HG02759 (cell line): Measurements from ENCODE around the gene ATG101.

Experiments
- ATAC-seq: cut with Tn5 transposase; IDR thresholded peaks from one replicate; pipeline ENCODE4 v1.9.1; 2021; ENCODE audit warnings: mild to moderate bottlenecking, moderate library complexity; ENCODE audit not compliant: unreplicated experiment

ATG101 gene

DNA sequence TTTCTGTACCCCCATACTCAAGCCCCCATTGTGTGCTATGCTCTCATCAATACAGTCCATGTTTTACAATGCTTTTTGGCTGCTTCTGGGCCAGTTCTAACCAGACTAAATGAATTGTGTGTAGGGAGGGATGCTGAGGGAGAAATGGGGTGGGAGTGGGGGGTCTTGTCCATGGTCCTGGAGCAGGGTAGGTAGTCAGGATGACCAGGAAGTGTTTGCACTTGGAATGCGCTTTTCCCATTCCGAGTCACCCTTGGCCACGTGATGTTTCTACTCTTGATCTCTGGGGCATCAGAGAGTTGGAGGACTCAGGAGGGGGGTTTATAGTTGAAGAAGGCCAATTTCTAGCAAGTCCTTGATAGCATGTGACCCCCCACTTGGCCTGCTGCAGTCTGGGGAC lies 8.5 kb downstream of the ATG101 start:
- ATAC-seq: no peak

DNA sequence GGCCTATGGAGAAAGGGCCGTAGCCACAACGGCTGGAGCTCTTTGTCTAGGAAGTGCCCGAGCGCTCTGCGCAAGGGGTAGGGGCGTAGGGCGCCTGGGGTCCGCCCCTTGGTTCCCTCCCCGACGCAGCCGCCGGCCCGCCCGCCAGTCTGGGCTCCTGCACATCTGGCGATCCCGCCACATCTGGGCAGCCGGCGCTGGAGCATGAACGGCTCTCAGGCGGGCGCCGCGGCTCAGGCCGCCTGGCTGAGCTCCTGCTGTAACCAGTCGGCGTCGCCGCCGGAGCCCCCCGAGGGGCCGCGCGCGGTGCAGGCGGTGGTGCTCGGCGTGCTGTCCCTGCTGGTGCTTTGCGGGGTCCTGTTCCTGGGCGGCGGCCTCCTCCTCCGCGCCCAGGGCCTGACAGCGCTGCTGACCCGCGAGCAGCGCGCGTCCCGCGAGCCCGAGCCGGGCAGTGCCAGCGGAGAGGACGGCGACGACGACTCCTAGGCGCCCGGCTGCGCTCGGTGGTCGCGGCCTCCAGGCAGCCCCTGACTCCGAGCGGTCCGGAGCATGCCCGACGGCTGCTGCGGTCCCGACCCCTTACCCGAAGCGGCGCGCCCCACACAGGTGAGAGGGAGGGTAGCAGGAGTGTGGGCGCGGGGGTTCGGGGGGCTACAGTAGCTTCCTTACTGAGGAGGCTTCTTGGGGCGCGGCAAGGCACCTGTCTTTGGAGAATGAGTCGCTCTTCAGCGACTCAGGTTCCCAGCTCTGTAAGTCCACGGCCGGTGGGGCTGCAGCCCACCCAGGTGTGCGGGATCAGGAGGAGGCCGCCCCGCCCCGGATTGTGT lies 10.0 kb downstream of the ATG101 start, which contains the start of gene SMIM41:
Gene SMIM41, plus strand, starts transcription at position 129 of the 827 bp plus-strand sequence. Its CDS starts 76 bp downstream, at position 205.
- no peak for ATAC-seq

DNA sequence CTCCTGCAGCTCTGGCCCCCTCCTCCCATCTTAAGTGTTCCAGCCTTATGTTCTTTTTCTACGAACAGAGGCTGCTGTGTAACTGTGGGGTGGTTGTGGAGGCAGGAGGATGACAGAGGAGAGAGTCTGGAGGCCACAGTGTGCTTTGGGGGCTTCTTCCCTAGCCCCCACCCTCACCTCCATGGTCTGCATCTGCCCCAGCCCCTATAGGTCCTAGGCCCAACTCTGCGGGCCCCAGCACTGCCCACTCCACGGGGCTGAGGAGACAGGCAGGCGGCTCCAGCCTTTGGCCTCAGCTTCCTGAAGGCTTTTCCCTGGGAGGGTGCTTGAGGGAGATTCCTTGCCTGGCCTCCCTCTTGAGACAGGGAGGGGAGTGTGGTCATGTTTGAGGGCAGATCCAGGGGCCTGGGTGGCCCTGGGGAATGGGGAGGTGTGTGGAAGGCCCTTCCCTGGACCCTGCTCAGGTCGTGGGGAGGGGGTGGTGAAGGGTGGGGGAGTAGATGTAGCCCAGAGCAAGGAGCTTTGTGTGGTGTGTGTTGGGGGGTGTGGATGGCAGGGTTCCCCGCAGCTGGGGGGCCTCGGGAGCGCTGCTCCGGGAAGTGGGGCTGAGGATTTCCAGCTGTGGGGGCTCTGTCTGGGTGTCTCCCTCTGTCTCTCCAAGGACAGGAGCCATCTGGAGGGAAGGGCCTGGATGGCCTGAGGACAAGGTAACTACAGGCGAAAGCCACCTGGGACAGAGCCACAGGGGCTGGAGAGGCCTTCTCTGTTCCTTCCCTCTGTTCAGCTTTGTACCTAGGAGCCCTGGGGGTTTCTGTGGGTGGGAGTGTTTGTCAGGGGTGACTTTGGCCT lies 10.8 kb downstream of the ATG101 start:
- no peak for ATAC-seq

DNA sequence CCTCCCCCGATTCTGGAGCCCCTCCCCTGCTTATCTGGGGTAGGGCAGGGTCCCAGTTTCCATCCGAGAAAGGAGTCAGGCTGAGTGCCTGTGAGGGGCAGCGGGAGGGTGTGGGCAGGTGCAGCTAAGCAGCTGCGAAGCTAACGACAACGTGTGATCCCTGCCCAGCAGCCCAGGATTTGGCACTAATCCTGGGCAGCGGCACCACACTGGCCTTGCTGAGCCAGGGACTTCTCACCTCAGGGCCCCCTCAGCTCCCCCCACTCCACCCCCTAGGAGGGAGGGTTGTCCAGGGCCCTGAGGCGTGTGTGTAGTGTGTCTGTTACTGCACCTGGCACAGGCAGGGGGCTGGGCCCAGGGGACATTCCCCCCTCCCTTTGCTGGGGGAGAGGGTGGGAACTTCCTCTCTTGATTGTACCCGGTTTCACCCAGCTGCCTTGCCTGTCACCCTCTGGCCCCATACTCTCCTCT lies 11.5 kb downstream of the ATG101 start:
- peak; percentile 85 for ATAC-seq

DNA sequence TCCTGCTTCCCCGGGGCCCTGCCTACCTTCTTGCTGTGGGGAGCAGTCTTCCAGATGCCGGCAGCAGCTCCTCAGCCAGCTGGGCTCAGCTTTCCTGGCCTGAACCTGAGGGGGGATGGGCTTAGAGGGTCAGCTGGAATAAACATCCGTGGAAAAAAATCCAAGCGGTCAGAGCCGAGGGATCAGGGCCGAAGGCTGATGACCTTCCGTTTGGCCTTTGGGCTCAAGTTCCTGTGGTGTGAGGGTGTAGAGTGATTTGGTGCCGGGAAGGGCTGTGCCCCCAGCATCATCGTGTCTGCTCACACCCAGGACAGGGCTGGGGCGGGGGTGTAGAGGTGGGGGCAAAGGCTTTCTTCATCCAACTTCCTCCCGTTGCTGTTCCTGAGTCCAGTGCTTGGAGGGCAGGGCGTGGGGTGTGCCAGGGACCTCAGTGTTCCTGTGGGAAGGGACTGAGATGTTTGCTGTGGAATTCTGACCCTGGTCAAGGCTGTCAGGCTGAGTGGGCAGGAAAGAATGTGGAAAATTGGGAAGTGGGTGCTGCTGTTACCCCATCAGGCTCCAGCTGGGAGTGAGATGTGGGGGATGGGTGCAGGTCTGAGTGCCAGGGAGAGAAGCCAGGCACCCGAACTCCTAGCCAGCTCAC lies 12.4 kb downstream of the ATG101 start:
- ATAC-seq: no peak

DNA sequence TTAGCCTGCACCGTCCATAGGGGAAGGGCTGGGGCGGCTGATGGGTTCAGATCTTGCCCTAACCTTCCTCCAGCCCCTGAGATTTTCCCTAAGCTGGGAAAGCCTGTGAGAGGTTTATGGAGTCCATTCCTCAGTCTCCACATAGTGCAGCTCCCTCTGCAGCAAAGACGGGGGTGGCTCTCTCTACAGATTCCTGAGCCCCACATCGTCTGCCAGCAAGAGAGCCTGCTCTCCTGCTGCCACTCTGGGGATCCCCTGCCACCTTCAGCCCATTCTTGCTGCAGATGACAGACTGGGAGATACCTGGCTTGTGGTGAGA lies 12.8 kb downstream of the ATG101 start:
- no peak for ATAC-seq

DNA sequence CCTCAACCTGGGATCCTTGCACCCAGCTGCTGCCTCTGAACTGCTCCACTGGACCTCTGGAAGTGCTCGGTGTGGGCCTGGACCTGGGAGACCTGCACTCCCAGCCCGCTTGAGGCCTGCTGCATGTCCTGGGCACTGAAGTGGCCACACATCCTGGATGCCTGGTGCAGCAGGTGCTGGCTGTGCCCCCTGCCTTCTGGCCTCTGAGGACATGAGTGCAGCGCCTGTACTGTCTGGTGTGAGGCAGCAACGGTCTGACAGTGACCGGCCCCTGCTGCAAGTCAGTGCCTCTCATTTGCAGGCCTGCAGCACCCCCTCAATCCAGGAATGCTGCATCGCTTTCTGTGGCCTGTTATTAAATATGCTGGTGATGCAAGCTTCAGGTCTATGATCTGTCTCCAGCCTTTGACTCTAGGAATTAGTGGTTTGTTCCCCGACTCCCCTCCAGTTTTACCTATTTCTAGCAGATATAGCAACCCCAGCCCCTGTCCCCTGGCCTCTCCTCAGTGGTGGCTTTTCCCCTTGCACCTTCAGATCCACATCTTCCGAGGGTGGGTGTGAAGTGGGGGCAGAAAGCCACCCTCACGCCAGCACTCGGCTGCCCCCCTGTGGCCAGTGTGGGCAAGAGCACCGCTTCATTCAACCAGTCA lies 13.3 kb downstream of the ATG101 start:
- ATAC-seq: no peak

DNA sequence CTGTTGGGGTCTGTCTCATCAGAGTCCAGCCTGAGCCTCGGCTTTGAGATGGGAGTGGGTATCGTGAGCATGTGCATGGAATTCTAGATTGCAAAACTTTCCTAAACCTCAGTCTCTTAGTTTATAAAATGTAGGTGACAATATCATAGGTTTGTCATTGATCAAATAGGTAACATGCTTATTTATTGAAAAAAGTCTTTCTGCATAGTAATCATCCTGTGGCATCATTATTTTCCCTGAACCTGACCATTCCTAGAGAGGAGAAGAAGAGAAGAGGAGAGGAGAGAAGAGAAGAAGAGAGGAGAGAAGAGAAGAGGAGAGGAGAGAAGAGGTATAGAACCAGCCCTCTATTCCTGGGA lies 13.8 kb downstream of the ATG101 start:
- ATAC-seq: no peak

DNA sequence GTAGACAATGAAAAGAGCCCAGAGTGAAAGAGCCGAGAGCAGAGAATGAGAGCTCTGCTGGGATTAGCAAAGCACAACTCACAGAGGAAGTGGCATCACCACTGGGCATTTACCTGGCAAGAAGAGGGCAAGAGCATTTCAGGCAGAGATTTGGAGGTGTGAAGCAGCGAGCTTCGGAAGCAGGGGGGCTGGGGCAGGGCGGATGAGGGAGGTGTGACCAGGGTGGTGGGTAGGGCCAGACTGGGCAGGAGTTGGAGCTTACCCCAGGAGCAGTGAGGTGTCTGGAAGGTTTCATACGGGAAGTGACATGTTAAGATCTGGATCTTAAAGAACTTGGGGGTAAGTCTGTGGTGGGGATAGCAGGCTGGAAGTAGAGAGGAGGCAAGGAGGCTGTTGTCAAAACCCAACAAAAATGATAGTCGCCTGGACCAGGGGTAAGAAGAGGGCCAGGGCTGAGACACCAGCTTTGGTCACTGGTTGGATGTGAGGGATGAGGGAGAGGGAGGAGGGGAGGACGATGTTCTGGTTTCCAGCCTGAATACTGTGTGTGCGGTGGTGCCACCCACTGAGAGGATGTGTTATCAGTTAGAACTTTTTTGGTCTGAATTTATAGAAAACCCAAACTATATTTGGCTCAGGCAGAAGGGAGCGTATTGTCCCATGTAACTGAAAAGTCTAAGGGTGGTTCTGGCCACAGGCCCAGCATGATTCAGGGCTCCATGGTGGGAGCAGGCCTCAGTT lies 14.9 kb downstream of the ATG101 start:
- no peak for ATAC-seq

DNA sequence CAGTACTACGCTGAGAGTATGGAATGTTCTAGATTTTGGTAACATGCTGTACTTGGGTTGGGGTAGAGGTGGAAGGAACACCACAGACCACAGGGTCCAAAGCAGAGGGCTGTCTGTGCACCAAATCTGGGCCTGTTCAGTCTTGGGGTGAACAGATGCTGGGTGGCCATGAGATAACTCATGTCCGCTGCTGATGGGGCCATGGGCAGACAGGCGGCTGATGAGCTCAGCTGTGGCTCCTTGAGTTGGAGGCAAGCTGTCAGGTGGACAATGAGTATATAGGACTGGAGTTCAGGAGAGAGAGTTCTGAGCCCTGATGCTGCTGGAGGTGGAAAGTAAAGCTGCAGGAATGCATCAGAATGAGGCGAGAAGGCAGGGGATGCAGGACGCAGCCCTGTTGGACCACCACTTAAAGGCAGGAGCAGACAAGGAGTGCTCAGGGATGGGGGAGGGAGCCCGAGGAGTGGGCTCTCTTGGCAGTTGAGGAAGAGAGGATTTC lies 16.0 kb downstream of the ATG101 start:
- ATAC-seq: no peak

DNA sequence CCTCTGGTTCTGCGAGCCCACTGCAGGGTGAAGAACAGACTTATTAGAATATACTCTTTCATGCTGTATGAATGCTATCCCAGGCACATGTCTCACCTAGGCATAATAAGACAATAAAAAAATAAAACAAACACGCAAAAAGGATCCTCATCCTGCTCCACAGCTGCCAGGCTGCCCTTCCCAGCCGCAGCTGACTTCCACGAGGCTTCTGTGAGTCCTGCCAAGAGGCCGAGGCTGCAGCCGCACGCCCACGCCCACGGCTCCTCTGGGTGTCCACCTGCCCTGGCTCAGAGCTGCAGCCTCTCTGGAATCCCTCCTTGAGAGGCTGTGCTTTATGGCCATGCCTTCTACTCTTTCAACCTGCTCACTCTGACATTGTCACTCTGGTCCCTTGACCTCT lies 16.6 kb downstream of the ATG101 start:
- no peak for ATAC-seq

DNA sequence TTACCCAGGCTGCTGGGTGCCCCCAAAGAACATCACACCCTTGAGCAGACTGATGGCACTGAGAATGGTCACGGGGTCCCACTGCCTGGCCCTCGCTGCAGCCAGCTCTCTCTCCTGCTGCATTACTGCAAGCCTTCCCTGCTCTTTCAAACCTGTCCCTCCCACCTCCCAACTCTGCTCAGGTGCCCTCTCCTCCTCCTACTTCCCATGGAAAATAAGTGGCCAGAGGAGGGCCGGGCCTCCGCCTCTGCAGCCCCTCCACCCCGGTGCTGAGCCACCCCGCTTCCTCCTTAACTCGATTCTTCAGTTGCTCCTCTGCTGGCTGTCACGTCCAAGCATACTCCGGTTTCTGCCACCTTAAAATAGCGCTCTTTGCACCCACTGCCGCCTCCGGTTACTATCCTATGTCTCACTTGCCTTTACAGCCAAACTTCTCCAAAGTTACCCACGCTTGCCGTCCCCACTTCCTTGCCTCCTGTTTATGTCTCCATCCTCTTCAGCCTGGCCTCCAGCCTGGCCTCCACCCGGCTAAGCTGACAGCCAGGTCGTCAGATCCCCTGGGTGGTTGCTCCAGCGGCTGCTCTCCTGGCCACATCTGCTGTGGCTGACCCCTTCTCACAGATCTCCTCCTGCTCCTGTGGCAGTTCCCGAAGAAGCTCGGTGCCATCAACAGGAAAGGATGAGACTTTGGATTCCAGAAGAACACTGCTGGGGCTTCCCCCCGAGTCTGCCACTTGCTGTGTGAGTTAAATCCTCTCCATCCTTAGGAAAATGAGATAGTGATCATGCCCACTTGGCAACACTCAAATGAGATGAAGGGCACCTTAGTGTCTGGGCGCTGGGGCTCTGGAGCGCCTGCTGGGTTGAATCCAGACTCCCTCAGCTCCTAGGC lies 17.4 kb downstream of the ATG101 start:
- ATAC-seq: no peak

DNA sequence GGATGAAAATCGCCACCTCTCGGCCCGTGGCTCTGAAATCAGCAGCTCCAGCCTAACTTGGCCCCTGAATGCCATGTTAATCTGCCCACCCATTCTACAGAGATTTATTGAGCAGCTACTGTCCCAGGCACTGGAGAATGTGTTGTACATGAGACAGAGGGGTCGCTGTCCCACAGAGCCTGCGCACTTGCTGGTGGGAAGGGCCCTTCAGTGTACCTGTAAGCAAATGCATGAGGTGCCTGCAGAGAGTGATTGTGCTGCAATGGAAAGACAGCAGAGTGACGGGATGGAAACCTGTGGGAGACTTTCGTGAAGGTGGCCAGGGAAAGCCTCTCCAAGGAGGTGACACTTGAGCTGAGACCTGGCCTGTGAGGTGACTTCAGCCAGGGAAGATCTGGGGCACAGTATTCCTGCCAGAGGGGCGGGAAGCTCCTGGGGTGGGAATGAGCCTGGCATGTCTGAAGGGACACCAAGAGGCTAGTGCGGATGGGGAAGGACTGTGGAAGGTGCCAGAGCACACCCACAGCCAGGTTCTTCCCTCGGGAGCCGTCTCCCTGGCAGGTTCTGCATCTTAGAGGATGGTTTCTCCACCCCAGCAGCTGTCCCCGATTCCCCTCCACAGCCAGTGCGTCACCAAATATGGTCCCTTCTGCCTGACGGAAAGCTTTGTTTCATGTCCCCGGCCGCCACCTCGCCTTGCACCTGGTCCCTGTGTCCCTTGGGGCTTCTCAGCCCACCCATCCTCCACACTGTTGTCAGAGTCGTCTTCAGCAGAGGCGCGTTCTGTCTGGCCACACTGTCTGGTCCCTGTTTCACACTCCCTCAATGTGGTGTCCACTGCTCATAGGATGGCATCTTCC lies 18.4 kb downstream of the ATG101 start:
- ATAC-seq: peak; percentile 65

DNA sequence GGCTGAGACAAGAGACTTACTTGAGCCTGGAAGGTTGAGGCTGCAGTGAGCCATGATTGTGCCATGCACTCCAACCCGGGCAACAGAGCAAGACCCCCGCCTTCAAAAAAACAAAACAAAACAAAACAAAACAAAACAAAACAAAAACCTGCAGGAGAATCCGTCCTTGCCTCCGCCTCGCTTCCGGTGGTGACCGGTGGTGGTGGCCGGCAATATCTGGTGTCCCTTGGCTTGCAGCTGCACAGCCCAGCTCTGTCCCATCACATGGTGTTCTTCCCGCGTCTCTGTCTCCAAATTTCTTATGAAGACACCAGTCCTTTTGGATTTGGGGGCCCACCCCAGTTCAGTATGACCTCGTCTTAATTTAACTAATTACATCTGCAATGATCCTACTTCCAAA lies 19.7 kb downstream of the ATG101 start:
- ATAC-seq: no peak

DNA sequence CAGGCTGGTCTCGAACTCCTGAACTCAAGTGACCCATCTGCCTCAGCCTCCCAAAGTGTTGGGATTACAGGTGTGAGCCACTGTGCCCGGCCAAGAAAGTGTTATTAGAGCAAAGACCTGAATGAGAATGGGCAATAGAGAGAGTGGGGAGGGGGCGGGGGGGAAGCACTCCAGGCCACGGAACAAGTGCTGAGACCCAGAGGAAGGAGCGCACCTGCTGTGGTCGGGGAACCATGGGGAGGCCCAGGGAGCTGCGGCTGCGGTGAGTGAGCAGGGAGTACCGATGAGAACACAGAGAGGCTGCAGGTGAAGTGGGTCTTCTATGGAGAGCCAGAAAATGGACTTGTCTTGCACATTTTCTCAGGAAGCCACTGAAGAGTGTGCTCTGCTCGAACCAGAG lies 20.5 kb downstream of the ATG101 start:
- ATAC-seq: no peak

DNA sequence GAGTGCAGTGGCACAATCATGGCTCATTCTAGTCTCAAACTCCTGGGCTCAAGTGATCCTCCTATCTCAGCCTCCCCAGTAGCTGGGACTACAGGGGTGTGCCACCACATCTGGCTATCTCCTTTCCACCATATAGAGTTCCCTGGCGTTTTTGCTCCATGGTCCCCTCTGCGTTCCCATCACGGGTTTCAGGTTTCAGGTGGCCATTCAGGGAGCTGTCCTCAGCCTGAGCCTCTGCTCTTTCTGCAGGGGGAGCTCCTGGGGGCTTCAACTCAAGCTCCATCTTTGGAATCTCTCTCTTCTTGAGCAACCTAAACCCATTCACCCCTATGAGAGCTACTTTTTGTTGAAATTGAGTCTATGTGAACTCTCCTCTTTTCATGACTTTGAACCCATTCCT lies 21.3 kb downstream of the ATG101 start:
- no peak for ATAC-seq

DNA sequence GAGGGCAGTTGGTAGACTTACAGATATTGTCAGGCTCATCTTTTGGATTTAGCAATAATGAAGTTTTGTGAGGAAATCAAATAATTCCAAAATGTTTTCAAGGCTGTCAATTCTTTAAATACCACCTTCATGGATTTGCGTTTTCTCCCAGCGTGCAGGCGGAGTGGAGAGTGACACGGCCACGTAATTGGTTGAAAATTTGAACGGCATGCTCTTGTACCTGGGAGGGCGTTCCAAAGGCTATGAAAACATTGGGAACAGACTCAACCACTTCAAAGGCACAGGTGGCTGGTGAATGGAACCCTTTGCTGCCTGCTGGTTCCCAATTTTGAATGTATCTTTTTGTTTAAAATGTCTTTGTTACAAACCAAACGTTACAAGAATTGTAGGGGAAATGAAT lies 22.1 kb downstream of the ATG101 start:
- ATAC-seq: no peak

DNA sequence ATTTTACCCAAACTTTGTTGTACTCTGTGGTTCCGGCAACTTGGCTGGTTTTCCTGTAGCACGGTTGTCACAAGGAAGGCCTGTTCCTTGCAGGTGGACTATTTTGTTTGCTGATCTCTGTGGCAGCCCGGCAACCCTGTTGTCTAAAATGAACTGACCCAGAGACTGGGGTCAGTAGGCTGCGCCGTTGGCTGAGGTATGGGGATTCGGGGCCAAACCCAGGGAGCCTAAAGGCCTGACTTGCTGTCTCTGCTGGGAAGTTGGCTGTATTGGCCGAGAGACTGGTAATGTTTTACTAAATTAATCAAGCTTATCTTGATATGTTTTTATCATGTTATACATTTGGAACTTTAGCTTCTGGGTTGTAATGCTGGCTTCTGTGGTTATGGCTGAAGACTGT lies 23.6 kb downstream of the ATG101 start:
- no peak for ATAC-seq
